IMR-90 (cell line): ENCODE results near the gene BRSK1. TPM values are rescaled to one million over a fixed set of nuclear protein-coding genes. Genes with fewer than 3 reads are reported as not detected.

Experiments used
- ATAC-seq: fragments of 200-7000 bp; cut with Tn5 transposase; 2 replicates; pipeline ENCODE4 v1.9.1; 2020; ENCODE audit warnings: low read depth, mild to moderate bottlenecking, moderate library complexity
- BruUV-seq: library from RNA; stranded (reverse); fragments of 400-500 nt; replicated peaks from 2 replicates; lab custom pipeline; 2021; lab: Mats Ljungman, UMichigan
- CTCF ChIA-PET: fragments of 300-600 bp; formaldehyde crosslinking; extraction: SDS; loops from one replicate; lab custom pipeline; 2021; ENCODE audit warnings: antibody characterized with exemption; lab: Yijun Ruan, JAX
- POLR2A ChIA-PET: fragments of 300-600 bp; sonication (Branson Sonifier 250); formaldehyde crosslinking; loops from one replicate; lab custom pipeline; 2022; ENCODE audit warnings: antibody characterized with exemption; ENCODE audit not compliant: unreplicated experiment; lab: Charles Lee
- DNase-seq: peaks from one replicate; pipeline ENCODE4 v3.0.0; 2013
- H2AFZ ChIP-seq: replicated peaks from 2 replicates; pipeline ENCODE3; 2013; ENCODE audit warnings: low read length, mild to moderate bottlenecking; ENCODE audit not compliant: poor library complexity
- H2AK5ac ChIP-seq: 2 replicates; pipeline ENCODE4 v1.6.1; 2013; ENCODE audit warnings: low read depth, low read length, inconsistent platforms
- H2AK9ac ChIP-seq: replicated peaks from 2 replicates; pipeline ENCODE3; 2013; ENCODE audit warnings: mild to moderate bottlenecking, low read depth, low read length, moderate library complexity; ENCODE audit not compliant: poor library complexity
- H2BK120ac ChIP-seq: 2 replicates; pipeline ENCODE4 v1.6.1; 2013; ENCODE audit warnings: low read depth, low read length, inconsistent platforms
- H2BK15ac ChIP-seq: 3 replicates; pipeline ENCODE4 v1.6.1; 2013; ENCODE audit warnings: low read depth, low read length, inconsistent platforms
- H2BK20ac ChIP-seq: 2 replicates; pipeline ENCODE4 v1.6.1; 2013; ENCODE audit warnings: low read depth, mild to moderate bottlenecking, inconsistent platforms, low read length, moderate library complexity
- H2BK5ac ChIP-seq: 2 replicates; pipeline ENCODE4 v1.6.1; 2013; ENCODE audit warnings: mild to moderate bottlenecking, low read depth, low read length, inconsistent platforms; ENCODE audit not compliant: poor library complexity, severe bottlenecking
- H3K14ac ChIP-seq: replicated peaks from 2 replicates; pipeline ENCODE4 v1.6.1; 2013; ENCODE audit warnings: low read depth, low read length, inconsistent platforms
- H3K18ac ChIP-seq: 2 replicates; pipeline ENCODE4 v1.6.1; 2013; ENCODE audit warnings: low read depth, low read length, control low read depth
- H3K23ac ChIP-seq: 2 replicates; pipeline ENCODE4 v1.6.1; 2013; ENCODE audit warnings: low read depth, low read length, inconsistent platforms
- H3K27ac ChIP-seq: 2 replicates; pipeline ENCODE4 v1.5.1; 2013; ENCODE audit warnings: mild to moderate bottlenecking, control low read depth, low read length; ENCODE audit not compliant: insufficient read depth
- H3K27me3 ChIP-seq: 2 replicates; pipeline ENCODE4 v1.6.1; 2013; ENCODE audit warnings: low read length; ENCODE audit not compliant: control insufficient read depth, insufficient read depth
- H3K36me3 ChIP-seq: 2 replicates; pipeline ENCODE4 v1.6.1; 2013; ENCODE audit warnings: low read length, mixed read lengths; ENCODE audit not compliant: control insufficient read depth, insufficient read depth
- H3K4ac ChIP-seq: 2 replicates; pipeline ENCODE4 v1.6.1; 2013; ENCODE audit warnings: low read depth, low read length, inconsistent platforms
- H3K4me1 ChIP-seq: 2 replicates; pipeline ENCODE4 v1.6.1; 2013; ENCODE audit warnings: low read length, mixed read lengths; ENCODE audit not compliant: control insufficient read depth, insufficient read depth
- H3K4me2 ChIP-seq: 2 replicates; pipeline ENCODE4 v1.6.1; 2013; ENCODE audit warnings: low read depth, mild to moderate bottlenecking, control low read depth, low read length, moderate library complexity
- H3K4me3 ChIP-seq: 2 replicates; pipeline ENCODE4 v1.5.1; 2013; ENCODE audit warnings: low read depth, mild to moderate bottlenecking, control low read depth, low read length, moderate library complexity; ENCODE audit not compliant: insufficient read depth
- H3K56ac ChIP-seq: 2 replicates; pipeline ENCODE4 v1.6.1; 2013; ENCODE audit warnings: low read length, inconsistent platforms; ENCODE audit not compliant: insufficient read depth; ENCODE audit errors: extremely low read depth
- H3K79me1 ChIP-seq, 2 experiments: 2 replicates each; pipeline ENCODE4 v1.6.1; 2013; ENCODE audit warnings: low read length in 2 of 2, inconsistent platforms in 1 of 2, low read depth in 1 of 2
- H3K9ac ChIP-seq: 2 replicates; pipeline ENCODE4 v1.6.1; 2013; ENCODE audit warnings: low read depth, low read length, control low read depth
- H3K9me1 ChIP-seq: 2 replicates; pipeline ENCODE4 v1.6.1; 2013; ENCODE audit warnings: low read length, inconsistent platforms; ENCODE audit not compliant: insufficient read depth
- H3K9me3 ChIP-seq: 2 replicates; pipeline ENCODE4 v1.6.1; 2013; ENCODE audit warnings: low read length; ENCODE audit not compliant: control insufficient read depth, insufficient read depth
- H4K20me1 ChIP-seq: 2 replicates; pipeline ENCODE4 v1.6.1; 2013; ENCODE audit warnings: low read length, inconsistent platforms; ENCODE audit not compliant: insufficient read depth
- H4K5ac ChIP-seq: 2 replicates; pipeline ENCODE4 v1.6.1; 2013; ENCODE audit warnings: mild to moderate bottlenecking, low read depth, low read length, control low read depth
- H4K8ac ChIP-seq, 2 experiments: 2 replicates each; pipeline ENCODE4 v1.6.1; 2013; ENCODE audit warnings: low read depth in 2 of 2, low read length in 2 of 2, control low read depth in 1 of 2, inconsistent platforms in 1 of 2
- H4K91ac ChIP-seq: 2 replicates; pipeline ENCODE4 v1.6.1; 2013; ENCODE audit warnings: low read depth, low read length, inconsistent platforms; ENCODE audit not compliant: insufficient read depth
- MXI1 ChIP-seq: IDR thresholded peaks from 2 replicates; pipeline ENCODE4 v1.6.1; 2012; ENCODE audit warnings: low read depth, mild to moderate bottlenecking, low read length, moderate library complexity, borderline replicate concordance
- WGBS, 2 experiments: methylation state at CpG; one replicate each; pipeline versions ENCODE4 v1.1.5 to v1.1.7; 2013; ENCODE audit warnings: missing lambda C conversion rate in 2 of 2; ENCODE audit not compliant: insufficient read length in 1 of 2; ENCODE audit errors: extremely low coverage in 2 of 2; 5-methylcytosine and 5-hydroxymethylcytosine counted together
- dilution Hi-C: fragments of 300-500 bp; cut with HindIII; formaldehyde crosslinking; loops from one replicate; pipeline ENCODE4 v1.14.3; 2018; ENCODE audit warnings: low sequenced_read_pairs; ENCODE audit not compliant: unreplicated experiment
- in situ Hi-C: fragments of 300-500 bp; cut with MboI; formaldehyde crosslinking; loops from 3 replicates; pipeline ENCODE4 v1.14.3; 2019; ENCODE audit warnings: low sequenced_read_pairs, inconsistent platforms, mixed read lengths
- intact Hi-C: fragments of 100-400 bp; cut with micrococcal nuclease; formaldehyde crosslinking; loops from 2 replicates; pipeline ENCODE4 v1.10.0; 2022
- polyA plus RNA-seq, 3 experiments: library from polyadenylated mRNA; depleted of rRNA; stranded (reverse); fragments of >200 nt; gene quantifications; 2 replicates each; pipeline ENCODE4 v1.2.3, GENCODE V29; 2012; ENCODE audit warnings: low replicate concordance in 1 of 3
- total RNA-seq: library from RNA; depleted of rRNA; stranded (reverse); fragments of >200 nt; gene quantifications from 2 replicates; pipeline ENCODE4 v1.2.3, GENCODE V29; 2012
- TF ChIP-seq, protein P1 (sequence below): fragments of 150-350 bp; IDR thresholded peaks from 2 replicates; pipeline ENCODE4 v1.6.1; 2016; ENCODE audit warnings: low read depth, mild to moderate bottlenecking, low read length, moderate library complexity, borderline replicate concordance

BRSK1 gene
- total and polyA plus RNA-seq, 2 of the 4 experiments (the other 2 are of a cell fraction) = 2.5 to 22.3 TPM

DNA sequence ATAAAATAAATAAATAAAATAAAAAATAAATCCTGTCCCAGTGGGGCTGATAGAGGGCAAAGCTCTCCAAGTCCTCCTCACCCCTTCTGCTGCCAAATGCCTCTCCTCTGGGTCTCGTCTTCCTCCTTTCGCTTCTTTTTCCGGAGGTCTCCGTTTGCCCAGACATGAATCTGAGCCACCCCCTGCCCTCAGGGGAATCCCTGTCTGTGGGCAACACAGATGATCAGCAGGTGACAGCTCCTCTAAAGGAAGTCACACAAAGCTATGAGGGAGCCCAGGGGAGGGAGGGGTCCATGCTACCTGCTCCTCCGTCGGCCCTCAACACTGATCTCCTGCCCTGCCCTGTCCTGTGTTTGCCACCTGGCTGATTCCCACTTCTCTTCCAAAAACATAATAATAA lies 40.9 kb downstream of the BRSK1 start:
- in situ Hi-C loops = no loop called here
- no peak overlapping the region for H2BK15ac ChIP-seq
- H4K91ac ChIP-seq = no peak overlapping the region
- ChIA-PET CTCF (no interaction called here), POLR2A (no interaction called here)
- WGBS, 2 experiments = no CpG with 5 or more reads among the region's 6 CpGs
- no peak overlapping the region for H3K4me3 ChIP-seq
- H3K4me2 ChIP-seq = no peak overlapping the region
- BruUV-seq = no TSS peak
- no peak overlapping the region for H3K9ac ChIP-seq
- H3K79me1 ChIP-seq = no peaks in the 10 kb centered on the region
- no peak overlapping the region for H3K23ac ChIP-seq
- DNase-seq = no peak
- no peak overlapping the region for H4K8ac ChIP-seq
- no peaks in the 10 kb centered on the region; the same call in 1 of the 2 replicates for H3K9me1 ChIP-seq
- H4K20me1 ChIP-seq = peaks cover 2% of the 10 kb centered on the region; the same call in 1 of the 2 replicates
- H3K27me3 ChIP-seq = peaks cover 18% of the 10 kb centered on the region
- H2BK5ac ChIP-seq = no peak overlapping the region
- no peak overlapping the region for H2AK9ac ChIP-seq
- TF ChIP-seq MXI1 = no peak
- TF ChIP-seq, protein P1, sequence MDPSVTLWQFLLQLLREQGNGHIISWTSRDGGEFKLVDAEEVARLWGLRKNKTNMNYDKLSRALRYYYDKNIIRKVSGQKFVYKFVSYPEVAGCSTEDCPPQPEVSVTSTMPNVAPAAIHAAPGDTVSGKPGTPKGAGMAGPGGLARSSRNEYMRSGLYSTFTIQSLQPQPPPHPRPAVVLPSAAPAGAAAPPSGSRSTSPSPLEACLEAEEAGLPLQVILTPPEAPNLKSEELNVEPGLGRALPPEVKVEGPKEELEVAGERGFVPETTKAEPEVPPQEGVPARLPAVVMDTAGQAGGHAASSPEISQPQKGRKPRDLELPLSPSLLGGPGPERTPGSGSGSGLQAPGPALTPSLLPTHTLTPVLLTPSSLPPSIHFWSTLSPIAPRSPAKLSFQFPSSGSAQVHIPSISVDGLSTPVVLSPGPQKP = no peak
- H4K5ac ChIP-seq = no peak overlapping the region
- ATAC-seq = no peak
- no peaks in the 10 kb centered on the region for H3K9me3 ChIP-seq
- peak overlapping the region; percentile 32 for H2AFZ ChIP-seq
- H2AK5ac ChIP-seq = no peak overlapping the region
- H2BK120ac ChIP-seq = no peak overlapping the region
- intact Hi-C loops = no loop called here
- dilution Hi-C loops = no loop called here
- H3K27ac ChIP-seq = no peak overlapping the region
- no peak overlapping the region for H3K18ac ChIP-seq
- H3K36me3 ChIP-seq = no peaks in the 10 kb centered on the region
- peaks cover 2% of the 10 kb centered on the region; the same call in 1 of the 2 replicates for H3K4me1 ChIP-seq
- H3K4ac ChIP-seq = no peak overlapping the region
- H3K14ac ChIP-seq = no peak overlapping the region
- no peak overlapping the region for H2BK20ac ChIP-seq
- H3K56ac ChIP-seq = no peak overlapping the region
